Measurements from ENCODE around the gene ZNF324B.
A peak's percentile ranks its signal among the peaks of the same experiment; 100 is the strongest.

The ZNF324B gene

DNA sequence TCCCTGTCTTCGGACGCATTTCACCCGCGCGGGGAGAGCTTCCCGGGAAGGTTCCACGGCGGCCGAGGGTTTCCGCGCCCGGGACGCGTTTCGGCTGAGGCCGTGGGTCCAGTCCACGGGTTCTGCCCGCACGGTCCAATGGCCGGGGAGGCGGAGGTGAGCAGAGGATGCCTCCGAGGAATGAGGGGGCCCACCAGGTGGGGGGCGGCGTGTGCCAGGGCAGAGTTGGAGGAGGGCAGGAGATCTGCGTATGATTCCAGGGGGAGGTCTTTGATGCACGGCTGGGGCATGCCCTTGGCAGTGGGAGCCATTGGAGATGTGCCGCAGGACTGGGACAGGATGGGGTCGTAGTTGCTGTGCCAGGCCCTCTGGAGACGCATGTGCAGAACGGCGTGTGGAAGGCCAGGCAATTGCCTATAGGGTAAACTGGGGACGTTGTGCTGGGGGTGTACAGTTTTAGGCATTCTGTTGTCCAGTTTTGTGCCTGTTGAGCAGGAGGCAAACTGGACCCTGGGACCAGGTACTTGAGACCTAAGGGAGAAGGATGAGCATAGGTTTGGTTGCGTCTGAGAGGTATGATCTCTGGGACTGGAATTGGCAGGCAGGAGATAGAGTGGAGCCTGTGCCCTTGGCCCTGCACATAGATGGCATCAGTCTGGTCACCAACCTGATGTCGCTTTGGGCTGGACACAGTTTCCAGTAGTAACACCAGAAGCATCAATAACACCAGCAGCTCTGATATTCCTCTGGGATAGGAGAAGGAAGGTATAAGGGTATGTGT is 42.2 kb upstream of the ZNF324B start:
- peak overlapping the region; percentile 76 for H3K4me3 ChIP-seq (ENCODE audit: low read depth, low read length)
- TF ChIP-seq, protein P1, sequence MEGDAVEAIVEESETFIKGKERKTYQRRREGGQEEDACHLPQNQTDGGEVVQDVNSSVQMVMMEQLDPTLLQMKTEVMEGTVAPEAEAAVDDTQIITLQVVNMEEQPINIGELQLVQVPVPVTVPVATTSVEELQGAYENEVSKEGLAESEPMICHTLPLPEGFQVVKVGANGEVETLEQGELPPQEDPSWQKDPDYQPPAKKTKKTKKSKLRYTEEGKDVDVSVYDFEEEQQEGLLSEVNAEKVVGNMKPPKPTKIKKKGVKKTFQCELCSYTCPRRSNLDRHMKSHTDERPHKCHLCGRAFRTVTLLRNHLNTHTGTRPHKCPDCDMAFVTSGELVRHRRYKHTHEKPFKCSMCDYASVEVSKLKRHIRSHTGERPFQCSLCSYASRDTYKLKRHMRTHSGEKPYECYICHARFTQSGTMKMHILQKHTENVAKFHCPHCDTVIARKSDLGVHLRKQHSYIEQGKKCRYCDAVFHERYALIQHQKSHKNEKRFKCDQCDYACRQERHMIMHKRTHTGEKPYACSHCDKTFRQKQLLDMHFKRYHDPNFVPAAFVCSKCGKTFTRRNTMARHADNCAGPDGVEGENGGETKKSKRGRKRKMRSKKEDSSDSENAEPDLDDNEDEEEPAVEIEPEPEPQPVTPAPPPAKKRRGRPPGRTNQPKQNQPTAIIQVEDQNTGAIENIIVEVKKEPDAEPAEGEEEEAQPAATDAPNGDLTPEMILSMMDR (IDR thresholded peaks at IDR 0.05; ENCODE audit: low read depth, low read length, missing control alignments), result no peak
- no peak for DNase-seq (ENCODE audit: low read depth)

DNA sequence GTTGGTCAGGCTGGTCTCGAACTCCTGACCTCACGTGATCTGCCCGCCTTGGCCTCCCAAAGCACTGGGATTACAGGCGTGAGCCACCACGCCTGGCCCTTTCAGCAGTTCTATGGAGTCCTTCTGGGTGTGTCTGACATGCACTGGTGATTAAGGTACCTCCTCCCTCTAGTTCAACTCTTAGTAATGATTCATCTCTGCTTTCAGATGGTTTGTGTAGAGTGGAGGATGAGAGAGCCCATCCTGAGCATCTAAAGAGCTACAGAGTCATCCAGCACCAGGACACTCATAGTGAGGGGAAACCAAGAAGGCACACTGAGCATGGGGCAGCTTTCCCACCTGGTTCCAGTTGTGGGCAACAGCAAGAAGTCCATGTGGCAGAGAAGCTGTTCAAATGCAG is 34.8 kb upstream of the ZNF324B start:
- TF ChIP-seq, protein P1 (IDR thresholded peaks at IDR 0.05; ENCODE audit: low read depth, low read length, missing control alignments), result no peak
- H3K4me3 ChIP-seq (ENCODE audit: low read depth, low read length), result no peak overlapping the region
- no peak for DNase-seq (ENCODE audit: low read depth)

DNA sequence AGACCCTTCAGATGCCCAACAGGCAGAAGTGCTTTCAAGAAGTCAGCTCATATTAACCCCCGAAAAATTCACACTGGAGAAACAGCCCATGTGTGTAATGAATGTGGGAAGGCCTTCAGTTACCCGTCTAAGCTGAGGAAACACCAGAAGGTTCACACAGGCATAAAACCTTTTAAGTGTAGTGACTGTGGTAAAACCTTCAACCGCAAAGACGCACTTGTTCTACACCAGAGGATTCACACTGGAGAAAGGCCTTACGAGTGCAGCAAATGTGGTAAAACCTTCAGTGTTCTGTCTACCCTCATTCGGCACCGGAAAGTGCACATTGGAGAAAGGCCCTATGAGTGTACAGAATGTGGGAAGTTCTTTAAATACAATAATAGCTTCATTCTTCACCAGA is 34.4 kb upstream of the ZNF324B start:
- H3K4me3 ChIP-seq (ENCODE audit: low read depth, low read length), result no peak overlapping the region
- DNase-seq (ENCODE audit: low read depth), result no peak
- TF ChIP-seq, protein P1 (IDR thresholded peaks at IDR 0.05; ENCODE audit: low read depth, low read length, missing control alignments), result no peak

DNA sequence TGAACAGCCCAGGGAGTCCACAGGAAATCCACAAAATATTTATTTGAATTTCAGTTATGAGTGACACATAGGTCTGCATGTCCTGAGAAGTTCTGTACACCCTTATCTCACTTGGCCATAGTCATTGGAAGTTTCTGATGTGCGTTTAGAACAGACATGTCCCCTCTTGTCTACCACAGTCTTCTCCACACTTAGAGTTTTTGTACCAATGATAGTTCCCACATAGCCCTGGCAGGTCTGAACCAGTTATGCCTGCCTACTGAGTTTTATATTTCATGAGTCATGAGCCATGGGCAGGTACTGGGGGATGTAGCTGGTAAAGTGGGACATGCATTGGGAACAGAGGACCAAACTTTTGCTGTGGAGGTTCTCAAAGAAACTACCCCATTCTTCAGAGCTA is 22.8 kb upstream of the ZNF324B start:
- H3K4me3 ChIP-seq (ENCODE audit: low read depth, low read length), result no peak overlapping the region
- DNase-seq (ENCODE audit: low read depth), result no peak
- TF ChIP-seq, protein P1 (IDR thresholded peaks at IDR 0.05; ENCODE audit: low read depth, low read length, missing control alignments), result no peak

DNA sequence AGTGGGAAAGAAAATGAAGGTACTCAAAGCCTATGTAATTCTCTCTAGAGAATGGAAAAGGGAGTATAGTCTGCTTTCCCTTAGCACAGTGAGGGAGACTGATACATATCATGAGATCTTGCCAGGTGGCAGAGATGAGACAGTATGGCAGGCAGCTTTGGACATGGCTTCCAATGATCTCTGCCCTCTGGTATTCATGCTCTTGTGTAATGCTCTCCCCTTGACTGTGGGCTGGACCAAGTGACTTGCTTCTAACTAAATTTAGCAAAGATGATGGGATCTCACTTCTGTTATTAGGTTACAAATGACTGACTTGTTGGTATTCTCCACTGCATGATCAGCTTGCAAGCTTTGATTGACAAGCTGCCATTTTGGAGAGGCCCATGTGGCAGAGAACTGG is 21.7 kb upstream of the ZNF324B start:
- TF ChIP-seq, protein P1 (IDR thresholded peaks at IDR 0.05; ENCODE audit: low read depth, low read length, missing control alignments), result no peak

DNA sequence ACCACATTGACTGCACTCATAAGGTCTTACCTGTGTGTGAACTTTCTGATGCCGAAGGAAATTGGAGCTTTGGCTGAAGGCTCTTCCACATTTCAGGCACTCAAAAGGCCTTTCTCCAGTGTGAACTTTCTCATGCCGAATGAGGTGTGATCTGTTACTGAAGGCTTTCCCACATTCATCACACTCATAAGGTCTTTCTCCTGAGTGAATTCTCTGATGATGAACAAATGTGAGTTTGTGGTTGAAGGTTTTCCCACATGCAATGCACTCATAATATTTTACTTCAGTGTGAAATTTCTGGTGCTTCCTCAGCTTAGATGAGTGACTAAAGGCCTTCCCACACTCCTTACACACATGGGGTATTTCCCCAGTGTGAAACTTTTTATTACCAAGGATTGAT is 17.2 kb upstream of the ZNF324B start:
- TF ChIP-seq, protein P1 (IDR thresholded peaks at IDR 0.05; ENCODE audit: low read depth, low read length, missing control alignments), result no peak
- no peak for DNase-seq (ENCODE audit: low read depth)
- H3K4me3 ChIP-seq (ENCODE audit: low read depth, low read length), result no peak overlapping the region

More for the DNA sequence above, 21.7 kb upstream of the ZNF324B start:
- H3K4me3 ChIP-seq (ENCODE audit: low read depth, low read length), result no peak overlapping the region
- no peak for DNase-seq (ENCODE audit: low read depth)
